ENCODE results near the gene PACRGL.

PACRGL gene

DNA sequence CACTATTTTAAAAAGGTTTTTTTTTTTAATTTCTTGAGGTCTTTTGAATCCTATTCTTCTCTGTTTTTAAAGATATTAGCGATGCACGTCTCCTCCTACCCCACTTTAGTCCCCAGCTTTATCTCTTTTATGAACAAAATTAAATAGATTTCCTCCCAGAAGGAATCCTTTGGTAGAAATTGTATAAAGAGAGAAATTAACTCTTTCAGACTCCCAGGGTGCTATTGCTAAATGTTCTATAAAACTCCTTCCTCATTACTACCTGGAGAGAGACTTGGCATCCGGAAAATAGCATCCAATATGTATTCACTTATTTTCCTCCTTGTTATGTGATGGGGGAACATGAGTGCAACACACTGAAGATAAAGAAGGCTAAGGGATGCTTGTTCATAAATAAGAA lies 16.5 kb upstream of the PACRGL start:
- no peak for DNase-seq (ENCODE audit: low read depth)
- H3K4me3 ChIP-seq (ENCODE audit: low read length): no peak overlapping the region
- TF ChIP-seq, protein P1, sequence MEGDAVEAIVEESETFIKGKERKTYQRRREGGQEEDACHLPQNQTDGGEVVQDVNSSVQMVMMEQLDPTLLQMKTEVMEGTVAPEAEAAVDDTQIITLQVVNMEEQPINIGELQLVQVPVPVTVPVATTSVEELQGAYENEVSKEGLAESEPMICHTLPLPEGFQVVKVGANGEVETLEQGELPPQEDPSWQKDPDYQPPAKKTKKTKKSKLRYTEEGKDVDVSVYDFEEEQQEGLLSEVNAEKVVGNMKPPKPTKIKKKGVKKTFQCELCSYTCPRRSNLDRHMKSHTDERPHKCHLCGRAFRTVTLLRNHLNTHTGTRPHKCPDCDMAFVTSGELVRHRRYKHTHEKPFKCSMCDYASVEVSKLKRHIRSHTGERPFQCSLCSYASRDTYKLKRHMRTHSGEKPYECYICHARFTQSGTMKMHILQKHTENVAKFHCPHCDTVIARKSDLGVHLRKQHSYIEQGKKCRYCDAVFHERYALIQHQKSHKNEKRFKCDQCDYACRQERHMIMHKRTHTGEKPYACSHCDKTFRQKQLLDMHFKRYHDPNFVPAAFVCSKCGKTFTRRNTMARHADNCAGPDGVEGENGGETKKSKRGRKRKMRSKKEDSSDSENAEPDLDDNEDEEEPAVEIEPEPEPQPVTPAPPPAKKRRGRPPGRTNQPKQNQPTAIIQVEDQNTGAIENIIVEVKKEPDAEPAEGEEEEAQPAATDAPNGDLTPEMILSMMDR (IDR thresholded peaks at IDR 0.05; ENCODE audit: insufficient read depth, low read depth, low read length, missing control alignments): no peak

DNA sequence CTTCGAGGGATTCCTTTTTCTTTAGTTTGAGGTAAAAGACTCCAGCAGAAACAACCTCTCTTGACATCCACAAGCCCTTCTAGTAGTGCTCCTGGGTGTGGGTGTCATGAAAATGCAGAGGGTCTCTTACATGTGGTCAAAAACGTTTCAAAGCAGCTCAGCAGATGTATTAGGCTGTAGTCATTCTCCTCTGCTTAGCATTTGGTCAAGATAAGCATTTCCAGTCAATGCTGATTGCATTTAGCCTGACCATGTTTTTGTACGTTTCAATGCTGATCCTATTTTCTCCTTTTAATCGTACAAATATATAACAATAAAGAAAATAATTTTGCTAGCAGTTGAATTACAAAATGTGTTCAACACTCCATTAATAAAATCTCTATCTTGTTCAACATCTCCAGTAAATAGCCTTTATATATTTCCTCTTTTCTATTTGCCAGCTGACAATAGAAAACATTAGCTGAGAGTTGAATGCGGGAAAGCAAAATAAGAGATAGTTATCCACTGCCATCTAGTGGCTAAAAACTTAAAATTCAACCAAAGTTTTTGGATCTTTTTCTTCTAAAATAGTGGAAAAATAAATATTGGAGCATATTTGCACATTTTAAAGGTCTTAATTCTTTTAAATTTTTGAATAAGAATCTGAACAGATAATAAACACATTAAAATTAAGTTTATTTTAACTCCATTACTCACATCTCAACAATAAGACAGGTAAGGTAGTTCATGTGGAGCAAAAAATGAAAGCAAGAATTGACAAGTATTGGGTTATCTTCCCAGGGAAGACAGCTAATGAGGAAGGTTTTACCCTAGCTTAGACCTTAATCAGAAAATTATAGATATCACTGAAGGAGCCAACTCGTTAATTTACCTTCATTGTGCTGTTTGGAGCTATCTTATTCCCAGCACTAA lies 15.2 kb upstream of the PACRGL start:
- H3K4me3 ChIP-seq (ENCODE audit: low read length): no peak overlapping the region
- TF ChIP-seq, protein P1 (IDR thresholded peaks at IDR 0.05; ENCODE audit: insufficient read depth, low read depth, low read length, missing control alignments): peak; percentile 43
- peak; percentile 17 for DNase-seq (ENCODE audit: low read depth)

DNA sequence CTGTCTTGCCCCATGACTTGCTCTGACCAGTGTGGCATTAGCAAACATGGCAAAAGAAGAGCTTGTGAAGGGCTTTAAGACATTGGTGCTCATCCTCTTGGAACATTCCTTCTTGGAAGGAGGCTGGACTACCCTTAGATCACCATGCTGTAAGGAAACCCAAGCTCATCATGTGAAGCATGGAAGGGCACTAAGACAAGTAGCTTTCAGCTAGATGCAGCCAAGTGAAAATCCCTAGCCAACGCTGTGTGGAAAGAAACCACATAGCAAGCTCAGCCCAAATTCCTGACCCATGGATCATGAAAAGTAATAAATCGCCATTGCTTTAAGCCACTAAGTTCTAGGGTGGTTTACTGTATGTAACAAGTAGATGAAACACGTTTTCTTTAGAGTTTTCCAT lies 12.4 kb upstream of the PACRGL start:
- TF ChIP-seq, protein P1 (IDR thresholded peaks at IDR 0.05; ENCODE audit: insufficient read depth, low read depth, low read length, missing control alignments): no peak
- peak; percentile 26 for DNase-seq (ENCODE audit: low read depth)

DNA sequence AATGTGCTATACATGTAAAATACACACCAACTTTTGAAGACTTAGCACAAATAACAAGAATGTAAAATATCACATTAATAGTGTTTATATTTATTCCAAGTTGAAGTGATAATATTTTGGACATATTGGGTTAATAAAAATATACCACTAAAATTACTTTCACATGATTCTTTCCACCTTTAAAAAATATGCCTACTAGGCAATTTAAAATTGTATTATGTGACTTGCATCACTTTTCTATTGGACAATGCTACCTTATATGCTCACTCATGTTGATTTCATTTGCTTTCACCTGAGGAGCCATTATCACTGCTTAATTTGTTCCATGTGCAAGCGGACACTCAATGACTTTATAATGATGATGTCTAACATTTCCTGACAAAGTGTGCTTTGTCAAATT lies 3.4 kb upstream of the PACRGL start:
- TF ChIP-seq, protein P1 (IDR thresholded peaks at IDR 0.05; ENCODE audit: insufficient read depth, low read depth, low read length, missing control alignments): no peak
- DNase-seq (ENCODE audit: low read depth): no peak
- H3K4me3 ChIP-seq (ENCODE audit: low read length): no peak overlapping the region

More for the DNA sequence above, 12.4 kb upstream of the PACRGL start:
- H3K4me3 ChIP-seq (ENCODE audit: low read length): no peak overlapping the region

DNA sequence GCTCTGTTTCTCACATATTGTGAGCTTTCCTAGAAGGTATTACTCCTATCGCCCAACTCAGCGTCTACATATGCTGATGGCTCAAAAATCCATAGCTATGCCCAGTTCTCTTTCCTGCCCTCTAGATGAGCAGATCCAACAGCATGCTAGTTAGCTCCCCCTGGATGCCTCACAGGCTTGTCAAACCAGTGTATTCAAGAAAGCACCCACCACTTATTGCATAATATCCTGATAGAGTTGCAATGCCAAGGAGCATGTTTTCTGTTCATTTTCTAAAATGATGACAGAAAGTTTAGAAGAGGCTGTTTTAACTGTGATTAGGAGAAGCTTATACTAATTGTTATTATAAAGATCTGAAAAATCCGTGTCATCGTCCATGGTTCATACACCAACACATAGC lies 1.9 kb upstream of the PACRGL start:
- no peak overlapping the region for H3K4me3 ChIP-seq (ENCODE audit: low read length)
- TF ChIP-seq, protein P1 (IDR thresholded peaks at IDR 0.05; ENCODE audit: insufficient read depth, low read depth, low read length, missing control alignments): no peak
- DNase-seq (ENCODE audit: low read depth): peak; percentile 65

DNA sequence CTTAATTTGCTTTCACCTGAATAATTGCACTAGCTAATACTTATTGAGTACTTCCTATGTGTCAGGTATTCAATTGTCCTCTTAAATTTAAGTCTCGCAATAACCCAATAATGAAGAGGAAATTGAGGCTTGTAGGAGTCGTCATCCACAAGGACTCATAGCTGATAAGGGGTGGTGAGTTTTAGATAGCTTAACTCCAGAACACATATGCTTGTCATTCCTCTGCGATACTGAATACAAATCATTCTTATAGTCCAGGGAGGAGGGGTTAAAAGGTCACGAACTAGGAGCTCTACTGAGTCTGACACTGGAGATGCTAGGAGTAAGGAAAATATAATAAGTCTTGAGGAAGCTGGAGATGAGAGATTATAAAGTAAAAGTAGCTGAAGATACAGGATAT lies 1.4 kb upstream of the PACRGL start:
- TF ChIP-seq, protein P1 (IDR thresholded peaks at IDR 0.05; ENCODE audit: insufficient read depth, low read depth, low read length, missing control alignments): no peak
- no peak overlapping the region for H3K4me3 ChIP-seq (ENCODE audit: low read length)
- no peak for DNase-seq (ENCODE audit: low read depth)

DNA sequence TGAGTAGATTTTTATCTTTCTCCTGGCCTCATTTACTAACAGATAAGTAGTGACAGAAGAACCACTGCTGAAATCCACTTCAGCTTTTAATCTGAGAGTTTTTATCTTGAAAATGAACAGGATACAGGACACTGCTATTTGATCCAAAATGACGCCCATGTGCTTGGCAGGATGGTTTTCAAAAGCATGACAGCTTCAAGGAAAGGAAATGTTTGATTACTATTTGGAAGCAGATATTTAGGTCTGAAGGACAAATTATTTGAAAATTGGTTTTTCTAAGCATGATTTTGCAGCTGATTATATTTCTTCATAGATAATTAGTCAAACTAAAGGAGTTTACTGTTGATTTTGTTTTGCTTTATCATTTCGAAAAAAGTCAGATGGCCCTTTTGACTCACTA lies 11.1 kb downstream of the PACRGL start:
- TF ChIP-seq, protein P1 (IDR thresholded peaks at IDR 0.05; ENCODE audit: insufficient read depth, low read depth, low read length, missing control alignments): no peak
- DNase-seq (ENCODE audit: low read depth): no peak

More for the DNA sequence above, 11.1 kb downstream of the PACRGL start:
- no peak overlapping the region for H3K4me3 ChIP-seq (ENCODE audit: low read length)
